Measurements from ENCODE around the gene PTGFR.

PTGFR gene

GRCh38 chr1:78587211-78587610, 96.4 kb downstream of the PTGFR start:
- no peak for DNase-seq (ENCODE audit: low read depth in 2 of 2)

Measured in stimulated activated CD8-positive, alpha-beta memory T cell treated with anti-CD3 and anti-CD28 coated beads, Interleukin-2, amount 100 ng/mL, for 48 hours (primary cell).